ENCODE measurements around the gene STXBP4.

The STXBP4 gene

DNA sequence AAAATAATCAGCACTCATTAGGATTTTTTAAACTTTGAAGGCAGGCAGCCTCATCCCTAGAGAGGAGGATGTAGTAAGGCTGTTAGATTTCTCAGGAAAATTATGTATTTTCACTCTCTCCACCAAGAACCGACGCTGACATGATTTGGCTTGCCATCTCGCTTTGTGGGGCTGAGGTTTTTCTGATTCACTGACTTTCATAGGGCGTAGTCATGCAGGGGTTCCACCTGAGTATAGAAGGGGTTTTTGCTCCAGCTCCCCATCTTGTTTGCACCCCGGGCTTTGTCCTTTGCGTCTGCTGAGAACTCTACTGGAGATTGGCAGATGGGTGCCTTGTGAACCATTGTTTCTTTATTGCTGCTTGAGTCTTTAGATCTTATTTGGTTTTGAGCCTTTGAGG lies 47.7 kb upstream of the STXBP4 start (continued):
- TF ChIP-seq, protein P1, sequence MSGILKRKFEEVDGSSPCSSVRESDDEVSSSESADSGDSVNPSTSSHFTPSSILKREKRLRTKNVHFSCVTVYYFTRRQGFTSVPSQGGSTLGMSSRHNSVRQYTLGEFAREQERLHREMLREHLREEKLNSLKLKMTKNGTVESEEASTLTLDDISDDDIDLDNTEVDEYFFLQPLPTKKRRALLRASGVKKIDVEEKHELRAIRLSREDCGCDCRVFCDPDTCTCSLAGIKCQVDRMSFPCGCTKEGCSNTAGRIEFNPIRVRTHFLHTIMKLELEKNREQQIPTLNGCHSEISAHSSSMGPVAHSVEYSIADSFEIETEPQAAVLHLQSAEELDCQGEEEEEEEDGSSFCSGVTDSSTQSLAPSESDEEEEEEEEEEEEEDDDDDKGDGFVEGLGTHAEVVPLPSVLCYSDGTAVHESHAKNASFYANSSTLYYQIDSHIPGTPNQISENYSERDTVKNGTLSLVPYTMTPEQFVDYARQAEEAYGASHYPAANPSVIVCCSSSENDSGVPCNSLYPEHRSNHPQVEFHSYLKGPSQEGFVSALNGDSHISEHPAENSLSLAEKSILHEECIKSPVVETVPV (CRISPR knock-in tag; IDR thresholded peaks at IDR 0.05): no peak
- TF ChIP-seq PPARA (CRISPR knock-in tag; IDR thresholded peaks at IDR 0.05; ENCODE audit: borderline replicate concordance) (no peak), ZNF8 (CRISPR knock-in tag; IDR thresholded peaks at IDR 0.05) (no peak), TCF4 (CRISPR knock-in tag; IDR thresholded peaks at IDR 0.05; ENCODE audit: borderline replicate concordance) (no peak), ZNF565 (CRISPR knock-in tag; conservative IDR thresholded peaks at IDR 0.05; ENCODE audit: low read depth) (no peak)
- TF ChIP-seq, protein P2, sequence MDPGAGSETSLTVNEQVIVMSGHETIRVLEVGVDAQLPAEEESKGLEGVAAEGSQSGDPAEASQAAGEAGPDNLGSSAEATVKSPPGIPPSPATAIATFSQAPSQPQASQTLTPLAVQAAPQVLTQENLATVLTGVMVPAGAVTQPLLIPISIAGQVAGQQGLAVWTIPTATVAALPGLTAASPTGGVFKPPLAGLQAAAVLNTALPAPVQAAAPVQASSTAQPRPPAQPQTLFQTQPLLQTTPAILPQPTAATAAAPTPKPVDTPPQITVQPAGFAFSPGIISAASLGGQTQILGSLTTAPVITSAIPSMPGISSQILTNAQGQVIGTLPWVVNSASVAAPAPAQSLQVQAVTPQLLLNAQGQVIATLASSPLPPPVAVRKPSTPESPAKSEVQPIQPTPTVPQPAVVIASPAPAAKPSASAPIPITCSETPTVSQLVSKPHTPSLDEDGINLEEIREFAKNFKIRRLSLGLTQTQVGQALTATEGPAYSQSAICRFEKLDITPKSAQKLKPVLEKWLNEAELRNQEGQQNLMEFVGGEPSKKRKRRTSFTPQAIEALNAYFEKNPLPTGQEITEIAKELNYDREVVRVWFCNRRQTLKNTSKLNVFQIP (CRISPR knock-in tag; IDR thresholded peaks at IDR 0.05; ENCODE audit: borderline replicate concordance, low read depth): no peak

DNA sequence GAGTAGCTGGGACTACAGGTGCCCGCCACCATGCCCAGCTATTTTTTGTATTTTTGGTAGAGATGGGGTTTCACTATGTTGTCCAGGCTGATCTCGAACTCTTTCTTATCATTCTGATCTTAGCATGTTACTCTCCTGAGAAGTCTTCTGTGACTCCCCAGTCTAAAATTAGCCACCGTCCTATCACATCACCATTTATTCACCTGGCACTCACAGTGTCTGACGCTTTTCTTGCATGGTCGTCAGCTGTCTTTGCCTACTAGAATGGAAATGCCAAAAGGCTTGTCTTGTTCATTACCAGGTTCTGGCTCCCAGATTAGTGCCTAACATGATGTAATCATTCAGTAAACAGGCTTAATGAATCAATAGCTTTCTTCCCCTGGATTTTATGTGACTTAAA lies 44.2 kb upstream of the STXBP4 start:
- TF ChIP-seq RARB (CRISPR knock-in tag; IDR thresholded peaks at IDR 0.05) (no peak), ZNF565 (CRISPR knock-in tag; conservative IDR thresholded peaks at IDR 0.05; ENCODE audit: low read depth) (no peak), ESRRG (CRISPR knock-in tag; IDR thresholded peaks at IDR 0.05) (no peak), TCF4 (CRISPR knock-in tag; IDR thresholded peaks at IDR 0.05; ENCODE audit: borderline replicate concordance) (no peak), ZNF8 (CRISPR knock-in tag; IDR thresholded peaks at IDR 0.05) (no peak), ARNTL (CRISPR knock-in tag; IDR thresholded peaks at IDR 0.05; ENCODE audit: borderline replicate concordance, low read depth) (no peak), ISL1 (CRISPR knock-in tag; IDR thresholded peaks at IDR 0.05) (no peak), ZC3H10 (CRISPR knock-in tag; IDR thresholded peaks at IDR 0.05) (no peak), GLIS3 (CRISPR knock-in tag; IDR thresholded peaks at IDR 0.05) (no peak), BACH2 (CRISPR knock-in tag; IDR thresholded peaks at IDR 0.05; ENCODE audit: borderline replicate concordance) (no peak), ZFP3 (CRISPR knock-in tag; IDR thresholded peaks at IDR 0.05) (no peak), TOX (CRISPR knock-in tag; IDR thresholded peaks at IDR 0.05; ENCODE audit: borderline replicate concordance) (no peak)
- TF ChIP-seq, protein P1 (CRISPR knock-in tag; IDR thresholded peaks at IDR 0.05): no peak
- TF ChIP-seq, protein P3, sequence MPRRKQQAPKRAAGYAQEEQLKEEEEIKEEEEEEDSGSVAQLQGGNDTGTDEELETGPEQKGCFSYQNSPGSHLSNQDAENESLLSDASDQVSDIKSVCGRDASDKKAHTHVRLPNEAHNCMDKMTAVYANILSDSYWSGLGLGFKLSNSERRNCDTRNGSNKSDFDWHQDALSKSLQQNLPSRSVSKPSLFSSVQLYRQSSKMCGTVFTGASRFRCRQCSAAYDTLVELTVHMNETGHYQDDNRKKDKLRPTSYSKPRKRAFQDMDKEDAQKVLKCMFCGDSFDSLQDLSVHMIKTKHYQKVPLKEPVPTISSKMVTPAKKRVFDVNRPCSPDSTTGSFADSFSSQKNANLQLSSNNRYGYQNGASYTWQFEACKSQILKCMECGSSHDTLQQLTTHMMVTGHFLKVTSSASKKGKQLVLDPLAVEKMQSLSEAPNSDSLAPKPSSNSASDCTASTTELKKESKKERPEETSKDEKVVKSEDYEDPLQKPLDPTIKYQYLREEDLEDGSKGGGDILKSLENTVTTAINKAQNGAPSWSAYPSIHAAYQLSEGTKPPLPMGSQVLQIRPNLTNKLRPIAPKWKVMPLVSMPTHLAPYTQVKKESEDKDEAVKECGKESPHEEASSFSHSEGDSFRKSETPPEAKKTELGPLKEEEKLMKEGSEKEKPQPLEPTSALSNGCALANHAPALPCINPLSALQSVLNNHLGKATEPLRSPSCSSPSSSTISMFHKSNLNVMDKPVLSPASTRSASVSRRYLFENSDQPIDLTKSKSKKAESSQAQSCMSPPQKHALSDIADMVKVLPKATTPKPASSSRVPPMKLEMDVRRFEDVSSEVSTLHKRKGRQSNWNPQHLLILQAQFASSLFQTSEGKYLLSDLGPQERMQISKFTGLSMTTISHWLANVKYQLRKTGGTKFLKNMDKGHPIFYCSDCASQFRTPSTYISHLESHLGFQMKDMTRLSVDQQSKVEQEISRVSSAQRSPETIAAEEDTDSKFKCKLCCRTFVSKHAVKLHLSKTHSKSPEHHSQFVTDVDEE (CRISPR knock-in tag; IDR thresholded peaks at IDR 0.05): no peak
- TF ChIP-seq, protein P2 (CRISPR knock-in tag; IDR thresholded peaks at IDR 0.05; ENCODE audit: borderline replicate concordance, low read depth): no peak
- TF ChIP-seq, protein P4, sequence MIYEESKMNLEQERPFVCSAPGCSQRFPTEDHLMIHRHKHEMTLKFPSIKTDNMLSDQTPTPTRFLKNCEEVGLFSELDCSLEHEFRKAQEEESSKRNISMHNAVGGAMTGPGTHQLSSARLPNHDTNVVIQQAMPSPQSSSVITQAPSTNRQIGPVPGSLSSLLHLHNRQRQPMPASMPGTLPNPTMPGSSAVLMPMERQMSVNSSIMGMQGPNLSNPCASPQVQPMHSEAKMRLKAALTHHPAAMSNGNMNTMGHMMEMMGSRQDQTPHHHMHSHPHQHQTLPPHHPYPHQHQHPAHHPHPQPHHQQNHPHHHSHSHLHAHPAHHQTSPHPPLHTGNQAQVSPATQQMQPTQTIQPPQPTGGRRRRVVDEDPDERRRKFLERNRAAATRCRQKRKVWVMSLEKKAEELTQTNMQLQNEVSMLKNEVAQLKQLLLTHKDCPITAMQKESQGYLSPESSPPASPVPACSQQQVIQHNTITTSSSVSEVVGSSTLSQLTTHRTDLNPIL (CRISPR knock-in tag; IDR thresholded peaks at IDR 0.05; ENCODE audit: low read depth): no peak
- ATAC-seq: no peak

DNA sequence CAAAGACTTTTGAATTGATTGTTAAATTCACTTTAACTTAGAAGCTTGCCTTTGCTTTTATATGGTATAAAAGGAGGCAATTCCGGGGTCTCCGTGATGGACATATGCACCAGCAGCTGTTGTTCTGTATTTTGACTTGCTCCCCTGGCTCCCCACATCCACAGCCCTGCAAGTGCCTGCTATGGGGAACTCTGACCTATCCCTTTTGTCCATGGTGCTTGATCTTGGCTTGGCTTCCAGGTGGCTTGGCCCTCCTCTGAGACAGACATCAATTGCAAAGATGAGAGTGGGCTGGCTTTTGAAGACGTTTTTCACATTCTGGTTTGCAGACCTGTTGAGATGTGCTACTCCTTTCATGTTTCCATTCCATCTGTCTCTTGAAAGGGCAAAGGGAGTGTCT lies 41.0 kb upstream of the STXBP4 start:
- no peak for ATAC-seq
- no peak for TF ChIP-seq TOX (CRISPR knock-in tag; IDR thresholded peaks at IDR 0.05; ENCODE audit: borderline replicate concordance)
- TF ChIP-seq ISL1 (CRISPR knock-in tag; IDR thresholded peaks at IDR 0.05): no peak
- TF ChIP-seq GLIS3 (CRISPR knock-in tag; IDR thresholded peaks at IDR 0.05): no peak
- no peak for TF ChIP-seq ZNF565 (CRISPR knock-in tag; conservative IDR thresholded peaks at IDR 0.05; ENCODE audit: low read depth)
- TF ChIP-seq PPARA (CRISPR knock-in tag; IDR thresholded peaks at IDR 0.05; ENCODE audit: borderline replicate concordance): no peak
- no peak for TF ChIP-seq SNAI2 (CRISPR knock-in tag; IDR thresholded peaks at IDR 0.05)
- TF ChIP-seq, protein P4 (CRISPR knock-in tag; IDR thresholded peaks at IDR 0.05; ENCODE audit: low read depth): no peak
- TF ChIP-seq, protein P5, sequence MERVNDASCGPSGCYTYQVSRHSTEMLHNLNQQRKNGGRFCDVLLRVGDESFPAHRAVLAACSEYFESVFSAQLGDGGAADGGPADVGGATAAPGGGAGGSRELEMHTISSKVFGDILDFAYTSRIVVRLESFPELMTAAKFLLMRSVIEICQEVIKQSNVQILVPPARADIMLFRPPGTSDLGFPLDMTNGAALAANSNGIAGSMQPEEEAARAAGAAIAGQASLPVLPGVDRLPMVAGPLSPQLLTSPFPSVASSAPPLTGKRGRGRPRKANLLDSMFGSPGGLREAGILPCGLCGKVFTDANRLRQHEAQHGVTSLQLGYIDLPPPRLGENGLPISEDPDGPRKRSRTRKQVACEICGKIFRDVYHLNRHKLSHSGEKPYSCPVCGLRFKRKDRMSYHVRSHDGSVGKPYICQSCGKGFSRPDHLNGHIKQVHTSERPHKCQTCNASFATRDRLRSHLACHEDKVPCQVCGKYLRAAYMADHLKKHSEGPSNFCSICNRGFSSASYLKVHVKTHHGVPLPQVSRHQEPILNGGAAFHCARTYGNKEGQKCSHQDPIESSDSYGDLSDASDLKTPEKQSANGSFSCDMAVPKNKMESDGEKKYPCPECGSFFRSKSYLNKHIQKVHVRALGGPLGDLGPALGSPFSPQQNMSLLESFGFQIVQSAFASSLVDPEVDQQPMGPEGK (CRISPR knock-in tag; IDR thresholded peaks at IDR 0.05; ENCODE audit: borderline replicate concordance): no peak
- TF ChIP-seq ZFP3 (CRISPR knock-in tag; IDR thresholded peaks at IDR 0.05): no peak
- TF ChIP-seq, protein P3 (CRISPR knock-in tag; IDR thresholded peaks at IDR 0.05): no peak
